ENCODE data around the gene MTARC1. TPM values are rescaled to one million over a fixed set of nuclear protein-coding genes. Genes with fewer than 3 reads are reported as not detected.

The MTARC1 gene
- total and polyA plus RNA-seq, 10 of the 15 experiments (the other 5 are each of a cell fraction or from before 2014, with no cell fraction given), result 0.23 to 1.5 (median 0.48) TPM

DNA sequence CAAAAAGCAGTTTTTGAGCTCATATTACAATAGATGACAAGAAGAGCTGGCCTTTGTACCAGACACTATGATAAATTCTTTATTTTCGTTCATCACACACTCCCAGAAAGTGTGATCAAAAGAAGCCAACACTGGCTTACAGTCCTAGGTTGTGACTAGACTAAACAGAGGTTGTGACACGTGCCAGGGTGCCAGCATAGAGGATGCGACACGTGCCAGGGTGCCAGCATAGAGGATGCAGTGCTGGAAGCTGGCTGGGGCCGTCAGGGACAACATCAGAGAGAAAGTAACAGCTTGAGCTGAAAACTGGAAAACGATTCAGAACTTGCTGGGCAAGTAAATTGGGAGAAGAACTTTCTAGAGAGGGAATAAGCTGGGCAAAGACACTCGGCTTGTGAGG is 2.2 kb downstream of the MTARC1 start:
- FAIRE-seq (no peak), ATAC-seq (no peak), DNase-seq (ENCODE audit: low read depth, low spot score) (no peak)
- Histone ChIP-seq H2AFZ (ENCODE audit: control insufficient read depth, low read depth, low read length) (no peak overlapping the region), H3K79me2 (ENCODE audit: control insufficient read depth, insufficient read depth, low read length) (no peaks in the 10 kb centered on the region), H3K9ac (ENCODE audit: control insufficient read depth, insufficient read depth, low read length) (no peak overlapping the region), H3K36me3 (ENCODE audit: control insufficient read depth in 2 of 2, insufficient read depth in 2 of 2, low read length in 1 of 2) (no peaks in the 10 kb centered on the region), H3K27me3 (replicated peaks in 1 of 2; ENCODE audit: control insufficient read depth in 2 of 2, insufficient read depth in 2 of 2, low read length in 1 of 2) (peaks cover 0 to 5% of the 10 kb centered on the region in 2 experiments; a peak in 3 of 4 replicates), H3K4me2 (ENCODE audit: control insufficient read depth, insufficient read depth) (no peak overlapping the region), H3K9me3 (replicated peaks; ENCODE audit: control insufficient read depth, insufficient read depth, low read length) (no peaks in the 10 kb centered on the region), H4K20me1 (ENCODE audit: control insufficient read depth, insufficient read depth) (no peaks in the 10 kb centered on the region), H3K4me1 (ENCODE audit: control insufficient read depth, insufficient read depth, low read length) (no peaks in the 10 kb centered on the region), H3K4me3 (no peak overlapping the region), H3K27ac (ENCODE audit: control insufficient read depth, insufficient read depth) (no peak overlapping the region)
- no peak for TF ChIP-seq USF1 (IDR thresholded peaks at IDR 0.05; ENCODE audit: borderline replicate concordance, extremely low read length, insufficient read depth, low read depth, low read length)
- TF ChIP-seq RELB (IDR thresholded peaks at IDR 0.05; ENCODE audit: low read depth), result no peak
- no peak for TF ChIP-seq IRF5 (IDR thresholded peaks at IDR 0.05; ENCODE audit: borderline replicate concordance)
- no peak for TF ChIP-seq ZNF207 (IDR thresholded peaks at IDR 0.05; ENCODE audit: borderline replicate concordance)
- no peak for TF ChIP-seq SIN3A (IDR thresholded peaks at IDR 0.05; ENCODE audit: low read depth, low read length)
- no peak for TF ChIP-seq PML (IDR thresholded peaks at IDR 0.05; ENCODE audit: low read length)
- TF ChIP-seq SKIL (IDR thresholded peaks at IDR 0.05; ENCODE audit: low read depth, poor library complexity, severe bottlenecking), result no peak
- TF ChIP-seq RFX5 (IDR thresholded peaks at IDR 0.05; ENCODE audit: low read depth, low read length), result no peak
- no peak for TF ChIP-seq MTA3 (IDR thresholded peaks at IDR 0.05; ENCODE audit: borderline replicate concordance, low read length)
- no peak for TF ChIP-seq ZNF24 (IDR thresholded peaks at IDR 0.05)
- TF ChIP-seq FOS (IDR thresholded peaks at IDR 0.05; ENCODE audit: borderline replicate concordance, extremely low read depth, insufficient read length), result no peak
- no peak for TF ChIP-seq DPF2 (IDR thresholded peaks at IDR 0.05)
- TF ChIP-seq BCL11A (IDR thresholded peaks at IDR 0.05; ENCODE audit: low read depth, low read length), result no peak
- TF ChIP-seq NR2F1 (conservative IDR thresholded peaks at IDR 0.05), result no peak
- TF ChIP-seq EGR1 (IDR thresholded peaks at IDR 0.05; ENCODE audit: borderline replicate concordance in 1 of 2, low read depth in 2 of 2, low read length in 2 of 2), result no peak
- no peak for TF ChIP-seq EP300 (IDR thresholded peaks at IDR 0.05; ENCODE audit: borderline replicate concordance in 1 of 2, control insufficient read depth in 1 of 2, low read depth in 2 of 2, low read length in 2 of 2)
- TF ChIP-seq SMC3 (IDR thresholded peaks at IDR 0.05; ENCODE audit: borderline replicate concordance, low read length), result no peak
- TF ChIP-seq BHLHE40 (IDR thresholded peaks at IDR 0.05; ENCODE audit: borderline replicate concordance in 1 of 2, low read depth in 2 of 2, low read length in 1 of 2), result no peak
- intact Hi-C loops (cut with micrococcal nuclease; ENCODE audit: unreplicated experiment), result no loop called here
- ChIA-PET CTCF (interaction anchor here (1.2 to 2.7 kb wide), 3 partner anchors 12 to 15 kb away, joined by 6 to 12 read pairs (median 6); no protein-coding TSS in a partner anchor), SMC1A (ENCODE audit: uncharacterized antibody, unreplicated experiment) (no interaction called here), POLR2A (interaction anchor here (0.7 kb wide), 1 partner anchor 9 kb away, joined by 3 read pairs; no protein-coding TSS in a partner anchor), RAD21 (ENCODE audit: unreplicated experiment) (no interaction called here)
- WGBS (ENCODE audit: insufficient coverage, insufficient replicate concordance, low lambda C conversion rate, missing lambda C conversion rate), result 73% methylated on average over 7 of the region's 7 CpGs
- BruUV-seq (replicated peaks), result no TSS peak
- in situ Hi-C loops (cut with MboI), result no loop called here

All from GM12878 (cell line).